Measurements from ENCODE around the gene SGF29. TPM values are rescaled to one million over a fixed set of nuclear protein-coding genes. Genes with fewer than 3 reads are reported as not detected.
A peak's percentile ranks its signal among the peaks of the same experiment; 100 is the strongest.
"Not testable (repeated sequence)": the region's sequence is repeated elsewhere in the genome, so short reads cannot be mapped to it uniquely, and the experiment has no call there.

SGF29 gene
- total and polyA plus RNA-seq, 8 donors, result 14.2 to 46.6 (median 21.8) TPM

GRCh38 chr16:28601589-28601988 lies 47.9 kb downstream of the SGF29 start:
- H3K27ac ChIP-seq; H3K4me3 ChIP-seq; H3K27me3 ChIP-seq; FAIRE-seq; ATAC-seq; intact Hi-C loops (cut with DNase I); H3K9me3 ChIP-seq; H3K4me1 ChIP-seq; H3K36me3 ChIP-seq: not testable (repeated sequence)
- DNase-seq, result peak in 1 of 6 donors; percentile 15
- 89 to 93% methylated on average over 11 to 12 of the region's 13 CpGs for WGBS, 2 donors

DNA sequence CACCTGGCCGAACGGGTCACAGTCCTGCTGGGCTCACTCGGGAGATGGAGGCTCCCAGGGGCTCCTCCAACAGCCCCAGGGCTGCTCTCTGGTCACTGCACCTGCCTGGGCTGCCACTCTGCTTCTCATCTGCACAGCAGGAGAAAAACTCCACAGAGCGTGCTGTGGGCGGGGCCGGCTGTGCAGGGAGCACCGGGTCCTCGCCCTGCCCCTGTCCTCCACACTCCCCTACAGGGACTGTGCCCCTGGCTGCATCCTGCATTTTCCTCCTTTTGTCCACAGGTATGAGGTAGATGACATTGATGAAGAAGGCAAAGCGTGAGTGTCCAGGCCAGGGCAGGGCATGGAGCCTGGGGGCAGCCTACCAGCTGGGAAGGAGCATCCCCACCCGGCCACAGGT lies 48.3 kb downstream of the SGF29 start:
- H3K27ac ChIP-seq; H3K36me3 ChIP-seq; H3K4me1 ChIP-seq; FAIRE-seq; intact Hi-C loops (cut with DNase I); H3K27me3 ChIP-seq; ATAC-seq; H3K9me3 ChIP-seq; H3K4me3 ChIP-seq: not testable (repeated sequence)
- WGBS, 2 donors, result 85 to 87% methylated on average over 2 to 5 of the region's 10 CpGs
- DNase-seq, result peak in 1 of 6 donors; percentile 7

- Histone ChIP-seq H3K27me3 (no peaks in the 10 kb centered on the region), H3K27ac (no peak overlapping the region), H3K4me1 (no peaks in the 10 kb centered on the region), H3K9me3 (no peaks in the 10 kb centered on the region), H3K36me3 (no peaks in the 10 kb centered on the region), H3K4me3 (no peak overlapping the region)
- no peak for FAIRE-seq
- WGBS, 2 donors, result 40 to 47% methylated on average over 4 to 6 of the region's 6 CpGs
- no peak for DNase-seq
- intact Hi-C loops (cut with DNase I), result no loop called here
- TF ChIP-seq, protein P1, sequence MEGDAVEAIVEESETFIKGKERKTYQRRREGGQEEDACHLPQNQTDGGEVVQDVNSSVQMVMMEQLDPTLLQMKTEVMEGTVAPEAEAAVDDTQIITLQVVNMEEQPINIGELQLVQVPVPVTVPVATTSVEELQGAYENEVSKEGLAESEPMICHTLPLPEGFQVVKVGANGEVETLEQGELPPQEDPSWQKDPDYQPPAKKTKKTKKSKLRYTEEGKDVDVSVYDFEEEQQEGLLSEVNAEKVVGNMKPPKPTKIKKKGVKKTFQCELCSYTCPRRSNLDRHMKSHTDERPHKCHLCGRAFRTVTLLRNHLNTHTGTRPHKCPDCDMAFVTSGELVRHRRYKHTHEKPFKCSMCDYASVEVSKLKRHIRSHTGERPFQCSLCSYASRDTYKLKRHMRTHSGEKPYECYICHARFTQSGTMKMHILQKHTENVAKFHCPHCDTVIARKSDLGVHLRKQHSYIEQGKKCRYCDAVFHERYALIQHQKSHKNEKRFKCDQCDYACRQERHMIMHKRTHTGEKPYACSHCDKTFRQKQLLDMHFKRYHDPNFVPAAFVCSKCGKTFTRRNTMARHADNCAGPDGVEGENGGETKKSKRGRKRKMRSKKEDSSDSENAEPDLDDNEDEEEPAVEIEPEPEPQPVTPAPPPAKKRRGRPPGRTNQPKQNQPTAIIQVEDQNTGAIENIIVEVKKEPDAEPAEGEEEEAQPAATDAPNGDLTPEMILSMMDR (IDR thresholded peaks at IDR 0.05), result no peak
- no peak for ATAC-seq
These were observed 48.8 kb downstream of the SGF29 start for GRCh38 chr16:28602529-28602928.

DNA sequence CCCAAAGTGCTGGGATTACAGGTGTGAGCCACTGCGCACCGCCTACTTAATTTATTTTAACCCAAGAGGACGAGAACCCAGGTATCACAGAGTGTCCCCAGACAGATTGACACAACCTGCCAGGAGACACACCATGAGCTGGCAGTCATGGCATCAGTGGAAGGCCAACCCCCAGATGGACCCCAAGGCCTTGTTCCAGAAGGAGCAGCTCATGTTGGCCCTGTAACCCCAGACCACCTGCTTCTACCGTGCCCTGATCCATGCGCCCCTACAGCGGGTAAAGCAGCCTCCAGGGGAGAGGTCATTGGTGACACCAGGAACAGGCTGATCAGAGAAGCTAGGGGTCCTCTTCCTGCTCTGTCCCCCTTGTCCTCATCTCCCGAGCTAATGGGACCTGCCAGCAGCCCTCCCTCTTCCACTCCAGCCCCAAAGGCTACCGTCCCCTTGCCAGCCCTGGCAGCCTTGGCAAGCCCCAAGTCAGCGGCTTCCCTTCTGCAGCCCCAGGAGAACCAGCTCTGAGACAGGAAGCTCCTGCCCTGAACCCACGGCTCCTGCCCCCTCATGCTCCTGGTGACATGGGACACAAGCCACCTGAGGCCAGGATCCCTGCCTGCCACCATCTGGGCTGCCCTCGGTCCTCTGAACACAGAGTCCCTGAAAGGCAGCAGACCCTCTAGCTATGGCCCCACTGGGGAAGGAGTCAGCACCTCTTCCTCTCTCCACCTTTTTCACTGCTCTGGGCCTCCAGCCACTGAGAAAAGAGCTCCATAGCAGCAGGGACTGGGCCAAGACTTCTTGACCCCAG lies 49.9 kb downstream of the SGF29 start:
- H3K27me3 ChIP-seq, result no peaks in the 10 kb centered on the region
- no peak for ATAC-seq
- no peaks in the 10 kb centered on the region for H3K9me3 ChIP-seq
- TF ChIP-seq, protein P1 (IDR thresholded peaks at IDR 0.05), result no peak
- DNase-seq, result peak in 2 of 6 donors; percentile 8 to 80
- H3K4me1 ChIP-seq, result no peaks in the 10 kb centered on the region
- FAIRE-seq, result no peak
- H3K4me3 ChIP-seq, result no peak overlapping the region
- intact Hi-C loops (cut with DNase I), result no loop called here
- WGBS, 2 donors, result 84 to 85% methylated on average over 11 of the region's 11 CpGs
- no peak overlapping the region for H3K27ac ChIP-seq
- no peaks in the 10 kb centered on the region for H3K36me3 ChIP-seq

DNA sequence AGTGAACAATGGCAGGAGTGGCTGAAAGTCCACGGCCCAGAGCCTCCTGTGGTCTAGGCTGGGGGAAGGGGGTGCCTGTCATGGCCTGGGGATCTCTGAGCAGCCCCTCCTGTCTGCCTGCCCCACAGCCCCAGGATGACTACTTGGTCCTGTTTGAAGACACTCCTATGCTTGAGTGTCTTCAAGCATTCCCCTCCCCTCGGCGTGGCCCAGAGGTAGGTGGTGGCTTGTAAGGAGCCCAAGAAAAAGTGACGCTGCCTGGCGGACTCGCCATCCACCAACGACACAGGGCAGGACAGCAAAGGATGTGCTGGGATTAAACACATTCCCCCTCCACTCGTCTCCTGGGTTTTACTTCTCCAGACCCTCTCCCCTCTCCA lies 50.5 kb downstream of the SGF29 start:
- WGBS, 2 donors, result 77 to 79% methylated on average over 8 of the region's 8 CpGs

More for the DNA sequence above, 50.5 kb downstream of the SGF29 start:
- no peak overlapping the region for H3K27ac ChIP-seq
- intact Hi-C loops (cut with DNase I), result no loop called here
- peaks cover 0 to under 1% (median under 1%) of the 10 kb centered on the region in 3 donors for H3K4me1 ChIP-seq
- TF ChIP-seq, protein P1 (IDR thresholded peaks at IDR 0.05), result no peak
- no peak overlapping the region for H3K4me3 ChIP-seq
- H3K9me3 ChIP-seq, result no peaks in the 10 kb centered on the region
- DNase-seq (peak in 1 of 6 donors; percentile 9), FAIRE-seq (no peak), ATAC-seq (no peak)
- H3K36me3 ChIP-seq, result no peaks in the 10 kb centered on the region
- H3K27me3 ChIP-seq, result no peaks in the 10 kb centered on the region

Data from pancreas (tissue), 10 donors.